ENCODE results near the gene DUSP23.
A peak's percentile ranks its signal among the peaks of the same experiment; 100 is the strongest.

The DUSP23 gene

DNA sequence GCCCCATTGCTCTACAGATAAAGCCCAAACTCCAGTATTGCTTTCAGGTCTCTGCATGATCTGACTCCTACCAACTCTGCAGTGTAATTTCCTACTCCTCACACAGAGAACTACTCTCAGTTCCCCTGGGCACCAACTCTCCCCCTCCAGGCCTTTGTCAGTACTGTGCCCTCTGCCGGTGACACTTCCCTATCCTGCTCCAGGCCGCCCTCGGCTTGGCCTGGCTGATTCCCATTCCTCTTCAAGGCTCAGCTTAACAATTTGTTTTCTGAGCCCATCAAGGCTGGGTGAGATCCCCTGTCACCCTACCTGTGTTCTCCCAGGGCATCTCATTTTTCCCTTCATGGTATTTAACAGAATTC lies 48.5 kb downstream of the DUSP23 start:
- DNase-seq: no peak

DNA sequence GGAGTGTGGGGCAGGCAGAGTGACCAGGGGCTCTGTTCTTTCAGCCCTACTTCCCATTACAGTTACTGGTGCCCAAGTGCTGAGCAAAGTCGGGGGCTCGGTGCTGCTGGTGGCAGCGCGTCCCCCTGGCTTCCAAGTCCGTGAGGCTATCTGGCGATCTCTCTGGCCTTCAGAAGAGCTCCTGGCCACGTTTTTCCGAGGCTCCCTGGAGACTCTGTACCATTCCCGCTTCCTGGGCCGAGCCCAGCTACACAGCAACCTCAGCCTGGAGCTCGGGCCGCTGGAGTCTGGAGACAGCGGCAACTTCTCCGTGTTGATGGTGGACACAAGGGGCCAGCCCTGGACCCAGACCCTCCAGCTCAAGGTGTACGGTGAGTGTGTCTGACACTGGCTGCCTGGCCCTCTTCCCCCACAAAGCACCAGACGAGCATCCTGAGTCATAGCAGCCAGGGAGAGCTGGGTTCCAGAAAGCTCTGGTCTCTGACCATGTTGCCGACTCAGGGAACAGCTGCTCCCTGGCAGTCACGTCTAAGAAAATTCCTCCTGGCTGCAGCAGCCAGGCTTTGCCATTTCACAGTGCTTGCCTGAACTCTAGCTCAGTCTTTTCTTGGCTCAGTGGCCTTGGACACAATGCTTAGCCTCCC lies 49.2 kb downstream of the DUSP23 start:
- no peak for DNase-seq

- DNase-seq: no peak
These were observed 50.0 kb downstream of the DUSP23 start for GRCh38 chr1:159830722-159831121.

- peak; percentile 58 for DNase-seq
These were observed 50.8 kb downstream of the DUSP23 start for GRCh38 chr1:159831412-159832141.

Measured in NCI-H1105 (cell line).